Measurements from ENCODE around the gene ING4.

The ING4 gene

GRCh38 chr12:6685814-6686213 is 22.9 kb upstream of the ING4 start:
- no peak for DNase-seq

DNA sequence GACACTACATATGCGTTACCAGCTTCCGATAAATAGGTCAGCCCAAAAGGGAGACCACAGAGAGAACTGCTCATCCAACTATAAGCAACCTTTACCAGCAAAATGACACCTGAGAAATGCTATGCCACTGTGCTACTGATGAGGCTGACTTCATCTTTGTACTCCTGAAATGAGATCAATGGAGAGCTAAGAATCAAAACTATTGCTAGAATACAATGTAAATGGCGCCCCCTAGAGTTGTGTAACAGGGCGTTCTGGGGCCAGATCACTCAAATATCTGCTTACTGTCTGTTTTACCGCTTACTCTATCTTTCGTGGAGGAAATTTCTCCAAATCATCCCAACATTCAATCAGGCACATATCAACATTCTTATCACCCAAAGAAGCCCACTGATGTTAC is 21.7 kb upstream of the ING4 start:
- peak; percentile 44 to 55 for DNase-seq

GRCh38 chr12:6676962-6677361 is 14.0 kb upstream of the ING4 start:
- DNase-seq = no peak

GRCh38 chr12:6672143-6672542 is 9.2 kb upstream of the ING4 start:
- no peak for DNase-seq

- DNase-seq = no peak
Observed at GRCh38 chr12:6667559-6668210, 4.8 kb upstream of the ING4 start.

DNA sequence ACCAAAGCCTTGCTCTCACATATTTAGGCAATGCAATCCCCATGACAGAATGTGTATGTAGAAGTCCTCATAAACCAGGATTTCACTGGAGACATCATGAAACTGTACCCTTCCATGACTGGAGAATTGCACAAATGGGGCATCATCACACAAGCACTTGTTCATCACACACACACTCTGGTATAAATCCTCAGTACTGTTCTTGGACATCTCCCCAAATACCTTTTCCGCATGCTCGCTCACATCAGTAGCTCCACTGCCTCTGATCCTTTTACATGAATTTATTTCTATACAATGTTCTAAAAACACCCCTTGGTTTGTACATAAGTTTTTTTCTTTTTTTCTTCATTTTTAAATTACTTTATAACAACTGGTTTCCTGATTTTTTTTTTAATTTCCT is 3.3 kb upstream of the ING4 start:
- no peak for DNase-seq

GRCh38 chr12:6664902-6665301 is 2.0 kb upstream of the ING4 start:
- DNase-seq = no peak

- DNase-seq = no peak
Observed at GRCh38 chr12:6662602-6662905, 365 bp downstream of the ING4 start.

DNA sequence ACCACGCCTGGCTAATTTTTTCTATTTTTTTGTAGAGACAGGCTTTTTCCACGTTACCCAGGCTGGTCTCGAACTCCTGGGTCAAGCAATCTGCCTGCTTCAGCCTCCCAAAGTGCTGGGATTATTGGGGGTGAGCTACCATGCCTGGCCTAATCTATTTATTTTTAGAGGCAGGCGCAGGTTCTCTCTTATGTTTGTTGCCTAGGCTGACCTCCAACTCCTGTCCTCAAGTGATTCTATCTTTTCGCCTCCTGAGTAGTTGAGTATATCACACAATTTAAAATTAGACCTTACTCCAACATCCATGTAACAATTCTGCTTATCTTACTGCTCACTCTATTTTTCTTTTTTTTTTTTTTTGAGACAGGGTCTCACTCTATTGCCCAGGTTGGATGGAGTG is 8.9 kb downstream of the ING4 start:
- DNase-seq = no peak

- DNase-seq = no peak
Observed at GRCh38 chr12:6653342-6653741, 9.6 kb downstream of the ING4 start.

- no peak for DNase-seq
Observed at GRCh38 chr12:6652391-6652790, 10.5 kb downstream of the ING4 start.

DNA sequence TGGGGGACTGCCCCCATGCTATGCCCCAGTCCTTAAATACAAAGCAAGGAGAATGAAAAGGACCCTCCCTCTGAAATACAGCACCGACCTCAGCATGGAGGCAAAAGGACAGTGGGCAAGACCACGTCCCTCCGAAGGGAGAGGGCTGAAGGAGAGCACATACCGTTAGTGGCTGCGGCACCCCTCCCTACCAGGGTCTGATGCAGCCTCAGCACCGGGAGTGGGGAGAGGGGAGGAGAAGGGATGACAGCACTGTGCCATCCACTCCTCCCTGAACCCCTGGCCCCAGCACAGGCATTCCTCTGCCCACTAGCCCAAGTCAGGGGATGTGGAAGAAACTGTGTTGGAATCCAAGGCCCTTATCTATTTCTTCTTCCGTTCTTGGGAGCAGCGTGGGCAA is 12.1 kb downstream of the ING4 start:
- no peak for DNase-seq

DNA sequence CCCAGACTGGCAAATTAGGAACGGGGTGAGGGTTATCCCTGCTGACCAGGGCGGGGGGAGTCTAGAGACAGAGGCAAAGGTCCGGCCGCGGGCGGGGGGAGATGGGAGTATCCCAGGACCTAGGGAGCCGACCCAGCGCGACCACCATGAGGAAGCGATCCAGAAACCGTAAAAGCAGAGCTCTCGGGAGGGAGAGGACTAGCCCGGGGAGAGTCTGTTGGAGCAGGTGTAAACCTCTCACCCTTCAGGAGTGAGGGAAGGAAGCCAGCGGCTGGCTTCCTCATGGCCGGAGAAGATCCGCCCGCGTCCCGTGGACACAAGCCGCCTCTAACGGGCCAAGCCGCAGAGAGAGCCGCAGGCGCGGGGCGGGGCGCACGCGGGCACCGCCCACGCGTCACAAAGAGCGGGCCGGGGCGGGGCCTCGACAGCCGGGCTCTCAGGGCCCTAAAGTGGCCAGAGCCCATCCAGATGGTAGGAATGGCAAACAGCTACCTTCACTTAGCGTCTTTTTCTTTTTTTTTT is 15.8 kb downstream of the ING4 start, which contains the start of gene ACRBP:
ACRBP (minus strand) TSS at position 350 of the 522 bp plus-strand sequence; CDS start at position 284, 66 bp downstream.
- DNase-seq = no peak

GRCh38 chr12:6646276-6647082 is 16.4 kb downstream of the ING4 start:
- no peak for DNase-seq

GRCh38 chr12:6644903-6645302 is 18.0 kb downstream of the ING4 start:
- no peak for DNase-seq

DNA sequence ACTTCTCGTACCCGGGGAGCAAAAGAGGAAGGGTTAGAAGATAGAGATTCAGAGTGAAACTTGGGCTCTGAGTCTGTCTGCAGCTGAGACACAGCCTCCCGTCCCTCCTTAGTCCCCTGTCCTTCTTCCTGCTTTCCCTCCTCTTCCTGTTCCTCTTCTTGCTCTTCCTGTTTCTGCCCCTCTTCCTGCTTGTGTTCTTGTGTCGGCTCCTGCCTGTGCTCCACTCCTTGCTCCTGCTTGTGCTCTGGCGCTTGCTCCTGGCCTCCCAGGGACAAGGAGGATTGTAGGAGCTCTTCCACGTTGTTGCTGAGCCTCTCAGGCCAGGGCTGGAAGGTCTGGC is 18.7 kb downstream of the ING4 start:
- DNase-seq = peak; percentile 42 to 53

DNA sequence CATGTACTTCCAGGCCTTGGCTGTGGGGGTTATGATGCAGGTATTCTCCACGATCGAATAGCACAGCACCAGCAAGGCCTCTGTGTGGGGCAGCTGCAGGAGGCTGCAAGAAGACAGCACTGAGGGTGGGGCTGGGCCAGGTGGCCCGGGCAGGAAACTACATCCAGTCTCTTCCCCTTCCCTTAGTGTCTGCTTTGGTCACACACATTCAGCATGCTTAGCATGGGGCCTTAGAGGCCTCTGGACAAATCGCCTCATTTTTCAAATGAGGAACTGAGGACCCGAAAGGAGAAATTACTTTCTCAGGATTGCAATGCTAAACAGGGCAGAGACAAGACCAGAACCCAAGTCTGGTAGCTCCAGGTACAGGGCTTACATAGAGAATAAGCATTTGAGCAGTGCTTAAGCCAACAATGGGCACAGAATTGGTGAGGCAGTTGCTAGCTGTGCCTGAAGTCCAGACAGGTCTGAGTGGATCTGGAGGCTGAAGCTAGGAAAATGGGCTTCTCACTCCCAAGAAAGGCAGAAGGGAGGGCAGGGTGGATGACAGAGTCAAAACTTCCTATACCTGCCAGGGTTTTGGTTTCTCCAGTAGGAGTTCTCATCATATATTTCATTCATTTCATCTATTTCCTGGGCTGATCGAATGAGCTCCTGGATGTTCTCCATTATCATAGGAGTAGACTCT is 19.2 kb downstream of the ING4 start:
- no peak for DNase-seq

DNA sequence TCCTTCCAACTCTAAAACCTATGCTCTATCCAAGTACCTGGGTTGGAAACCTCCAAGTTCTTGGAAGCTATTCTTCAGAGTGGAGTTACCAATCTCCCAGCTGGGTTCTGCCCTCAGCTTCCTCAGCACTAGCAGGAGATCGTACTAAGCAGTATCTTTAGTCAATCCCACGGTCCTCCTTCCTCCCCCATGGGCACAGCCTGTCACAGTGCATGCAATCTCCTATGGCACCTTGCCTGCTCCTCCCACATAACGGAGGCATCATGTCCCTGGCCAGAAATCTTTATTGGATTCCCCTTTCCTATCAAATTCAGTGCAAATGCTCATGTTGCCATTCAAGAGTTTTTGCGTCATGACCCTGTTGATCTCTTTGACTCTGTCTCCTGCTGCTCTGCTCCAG is 21.8 kb downstream of the ING4 start:
- DNase-seq = no peak

DNA sequence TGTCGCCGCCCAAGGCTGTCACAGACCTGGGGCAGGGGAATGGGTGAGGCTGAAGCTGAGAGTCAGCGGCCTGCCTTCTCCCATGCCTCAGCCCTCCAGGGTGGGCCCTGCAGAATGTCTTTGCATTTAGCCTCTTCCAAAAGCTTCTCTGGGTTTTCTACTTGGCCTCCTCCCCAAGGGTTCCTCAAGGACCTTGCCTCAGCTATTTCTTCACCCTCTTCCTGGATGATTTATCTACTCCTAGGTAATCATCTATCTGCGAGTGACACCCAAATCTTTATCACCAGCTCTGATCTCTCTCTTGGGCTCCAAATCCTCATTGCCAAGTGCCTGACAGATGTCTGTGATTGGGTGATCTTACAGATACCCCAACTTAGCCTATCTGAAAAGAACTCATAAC is 22.4 kb downstream of the ING4 start:
- DNase-seq = no peak

GRCh38 chr12:6639151-6639801 is 23.6 kb downstream of the ING4 start:
- no peak for DNase-seq

- peak; percentile 52 to 55 for DNase-seq
Observed at GRCh38 chr12:6638305-6638704, 24.6 kb downstream of the ING4 start.

GRCh38 chr12:6635856-6636531 is 26.9 kb downstream of the ING4 start, which contains the start of gene LPAR5:
Gene LPAR5, minus strand, starts transcription at chr12:6635959. Its CDS starts 14,711 bp downstream, at chr12:6621248.
- DNase-seq = no peak

- no peak for DNase-seq
Observed at GRCh38 chr12:6635375-6635855, 27.5 kb downstream of the ING4 start.

All from Kasumi-1 (cell line).